HG02759 (cell line): ENCODE measurements around the gene NFIA.

Experiments
- ATAC-seq: cut with Tn5 transposase; IDR thresholded peaks from one replicate; pipeline ENCODE4 v1.9.1; 2021; ENCODE audit warnings: mild to moderate bottlenecking, moderate library complexity; ENCODE audit not compliant: unreplicated experiment

NFIA gene

DNA sequence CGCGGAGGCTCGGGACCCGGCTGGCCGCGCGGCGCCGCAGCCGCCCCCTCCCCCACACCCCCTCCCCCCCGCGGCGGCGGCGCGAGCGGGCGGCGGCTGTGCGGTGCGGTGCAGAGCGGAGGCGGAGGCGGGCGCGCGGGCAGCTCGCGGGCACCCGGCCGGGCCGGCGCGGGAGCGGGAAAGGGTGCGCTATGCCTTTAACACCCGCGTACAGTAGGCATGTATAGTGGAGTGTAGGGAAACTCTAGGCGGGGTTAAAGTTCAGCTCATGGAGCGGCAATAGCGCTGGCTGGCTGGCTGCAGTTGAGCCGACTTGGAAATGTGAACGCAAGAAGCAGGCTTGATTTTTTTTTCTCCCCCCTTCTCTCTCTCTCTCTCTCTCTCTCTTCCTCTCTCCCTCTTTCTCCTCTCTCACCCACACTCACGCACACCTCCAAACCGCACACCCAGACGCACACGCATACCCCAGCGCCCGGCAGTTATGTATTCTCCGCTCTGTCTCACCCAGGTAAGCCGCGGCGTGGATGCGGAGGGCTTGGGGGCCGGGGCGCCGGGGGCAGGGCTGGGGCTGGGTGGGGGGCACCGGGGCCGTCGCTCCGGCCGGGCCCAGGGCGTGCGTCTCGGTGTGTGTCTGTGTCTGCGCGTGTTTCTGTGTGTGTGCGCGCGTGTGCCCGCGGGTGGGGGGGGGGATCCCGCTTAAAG is at the start of gene NFIA:
Gene NFIA (plus strand): TSS at position 251 of the 702 bp plus-strand sequence.
- ATAC-seq: no peak

- ATAC-seq: no peak
Observed at GRCh38 chr1:61035880-61036279, 46.5 kb upstream of the NFIA start.

DNA sequence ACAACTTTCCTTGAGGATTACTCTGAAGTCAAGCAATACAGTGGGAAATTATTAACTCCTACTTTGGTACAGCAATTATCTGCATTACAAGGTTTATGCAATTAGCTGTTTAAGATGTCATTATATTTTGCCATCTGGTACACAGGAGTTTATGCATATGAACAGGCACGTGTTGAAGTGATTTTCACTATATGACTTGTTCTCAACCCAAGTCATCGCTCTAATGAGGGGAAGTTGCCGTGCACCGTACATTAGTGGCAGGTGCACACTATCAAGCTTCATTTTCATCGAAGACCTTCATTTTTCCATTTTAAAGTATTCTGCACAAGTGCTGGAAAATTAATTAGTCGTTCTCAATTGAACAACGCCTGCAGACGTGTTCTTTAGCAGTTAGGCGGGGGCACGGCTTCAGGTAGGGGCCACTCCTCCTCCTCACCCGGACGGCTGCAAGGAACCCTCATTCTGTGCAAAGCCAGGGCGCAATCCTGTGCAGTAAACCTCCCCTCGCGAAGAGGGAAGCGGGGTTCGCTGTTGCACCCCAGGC is 39.8 kb upstream of the NFIA start:
- ATAC-seq: no peak

DNA sequence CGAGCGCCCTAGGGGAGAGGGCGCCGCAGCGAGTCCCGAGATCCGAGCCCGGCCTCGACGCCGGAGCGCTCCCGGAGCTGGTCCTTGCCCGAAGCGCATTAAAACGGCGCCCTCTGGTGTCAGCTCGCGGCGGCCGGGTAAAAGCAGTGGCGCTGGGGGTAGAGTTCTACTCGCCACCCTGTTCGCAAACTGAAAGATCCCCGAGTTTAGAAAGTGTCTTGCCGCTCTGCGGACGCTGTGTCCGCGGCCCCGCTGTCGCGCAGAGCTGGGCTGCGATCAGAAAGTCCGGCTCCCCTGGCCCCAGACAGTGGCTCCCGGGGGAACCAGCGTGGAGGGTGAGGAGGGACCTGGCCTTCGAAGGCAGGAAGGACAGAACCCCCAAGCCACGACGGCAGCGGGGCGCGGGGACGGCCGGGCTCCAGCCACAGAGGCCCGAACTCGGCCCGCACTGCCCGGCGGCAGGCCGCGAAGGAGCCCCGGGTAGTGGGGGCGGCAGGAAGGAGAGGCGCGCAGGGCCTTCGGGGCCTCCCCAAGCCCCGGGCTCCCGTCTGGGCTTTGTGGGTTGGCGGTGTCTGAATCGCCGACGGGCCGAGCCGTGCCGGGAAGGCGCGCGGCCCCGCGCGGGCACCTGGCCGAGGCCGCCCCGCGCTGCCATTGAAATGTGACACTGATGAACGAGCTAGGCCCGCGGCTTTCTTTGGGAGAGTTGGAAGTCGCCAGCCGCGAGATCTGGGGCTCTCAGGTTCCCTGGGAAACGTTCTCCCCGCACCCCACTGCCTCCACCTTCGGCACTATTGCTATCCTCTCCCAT is 39.1 kb upstream of the NFIA start:
- peak; percentile 82 for ATAC-seq

GRCh38 chr1:61046434-61046833 is 35.9 kb upstream of the NFIA start:
- no peak for ATAC-seq

GRCh38 chr1:61047061-61047460 is 35.3 kb upstream of the NFIA start:
- no peak for ATAC-seq

DNA sequence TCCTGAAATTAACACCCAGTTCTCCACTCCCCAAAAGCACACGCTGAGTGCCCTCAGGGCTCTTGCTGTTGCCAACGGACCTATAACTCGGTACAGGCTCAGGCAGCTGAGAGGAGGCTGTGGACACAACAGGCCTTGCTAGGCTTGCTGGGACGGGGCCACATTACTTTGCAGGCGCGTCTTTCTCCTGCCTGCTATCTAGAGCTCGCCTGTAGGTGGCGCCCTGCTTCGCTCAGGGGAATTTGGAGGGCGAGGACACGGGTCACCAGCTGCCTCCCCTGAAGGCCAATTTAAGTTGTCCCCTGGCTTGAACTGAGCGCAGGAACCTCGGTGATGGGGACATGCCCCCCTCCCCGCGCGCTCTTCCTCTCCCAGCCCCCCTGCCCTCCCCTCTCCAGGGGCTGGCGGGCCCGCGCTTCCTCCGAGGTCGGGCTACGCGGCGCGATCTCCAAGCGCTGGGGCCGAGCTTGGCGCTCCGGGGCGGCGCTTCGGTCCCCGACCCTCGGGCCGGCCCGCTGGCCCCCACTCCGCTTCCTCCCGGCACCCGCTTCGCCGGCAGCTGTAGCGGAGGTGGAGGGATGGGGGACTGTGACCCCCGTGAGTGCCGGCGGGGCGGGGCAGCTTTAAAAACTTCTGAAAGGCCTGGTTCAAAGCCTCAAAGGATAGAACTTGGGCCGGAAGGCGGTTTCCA is 32.4 kb upstream of the NFIA start:
- ATAC-seq: peak; percentile 84

- ATAC-seq: peak; percentile 19
Observed at GRCh38 chr1:61050541-61051442, 31.6 kb upstream of the NFIA start.

GRCh38 chr1:61051443-61051718 is 31.0 kb upstream of the NFIA start:
- ATAC-seq: no peak

DNA sequence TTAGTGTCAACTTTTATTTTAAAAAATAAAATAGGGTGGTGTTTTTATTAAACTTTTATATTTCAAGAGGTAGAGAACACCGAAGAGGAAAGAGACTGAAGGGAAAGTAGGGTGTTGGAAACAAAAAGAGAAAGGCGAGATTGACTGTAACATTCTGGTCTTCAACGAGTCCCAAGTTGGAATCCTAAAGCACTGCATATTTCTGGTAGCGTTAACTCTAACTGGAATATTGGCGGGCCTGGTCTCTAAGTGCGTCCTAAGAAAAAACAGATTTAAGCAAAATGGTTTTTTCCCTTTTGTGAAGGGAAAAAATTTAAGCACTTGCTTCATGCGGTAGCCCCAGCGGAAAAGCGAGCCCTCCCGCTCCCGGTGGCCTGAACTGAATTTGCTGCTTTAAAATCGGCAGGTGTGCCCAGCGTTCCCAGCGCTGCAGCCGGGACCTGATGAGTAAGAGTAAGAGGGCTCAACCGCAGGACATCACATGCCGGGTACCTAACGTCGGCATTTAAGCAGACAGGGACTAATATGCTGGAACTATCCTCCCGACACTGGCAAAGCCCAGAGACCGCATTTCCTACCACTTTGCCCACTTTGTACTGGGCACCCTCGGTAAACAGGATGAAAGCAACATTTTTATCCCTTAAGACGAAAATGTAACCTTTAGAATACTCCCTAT is 30.5 kb upstream of the NFIA start:
- no peak for ATAC-seq

DNA sequence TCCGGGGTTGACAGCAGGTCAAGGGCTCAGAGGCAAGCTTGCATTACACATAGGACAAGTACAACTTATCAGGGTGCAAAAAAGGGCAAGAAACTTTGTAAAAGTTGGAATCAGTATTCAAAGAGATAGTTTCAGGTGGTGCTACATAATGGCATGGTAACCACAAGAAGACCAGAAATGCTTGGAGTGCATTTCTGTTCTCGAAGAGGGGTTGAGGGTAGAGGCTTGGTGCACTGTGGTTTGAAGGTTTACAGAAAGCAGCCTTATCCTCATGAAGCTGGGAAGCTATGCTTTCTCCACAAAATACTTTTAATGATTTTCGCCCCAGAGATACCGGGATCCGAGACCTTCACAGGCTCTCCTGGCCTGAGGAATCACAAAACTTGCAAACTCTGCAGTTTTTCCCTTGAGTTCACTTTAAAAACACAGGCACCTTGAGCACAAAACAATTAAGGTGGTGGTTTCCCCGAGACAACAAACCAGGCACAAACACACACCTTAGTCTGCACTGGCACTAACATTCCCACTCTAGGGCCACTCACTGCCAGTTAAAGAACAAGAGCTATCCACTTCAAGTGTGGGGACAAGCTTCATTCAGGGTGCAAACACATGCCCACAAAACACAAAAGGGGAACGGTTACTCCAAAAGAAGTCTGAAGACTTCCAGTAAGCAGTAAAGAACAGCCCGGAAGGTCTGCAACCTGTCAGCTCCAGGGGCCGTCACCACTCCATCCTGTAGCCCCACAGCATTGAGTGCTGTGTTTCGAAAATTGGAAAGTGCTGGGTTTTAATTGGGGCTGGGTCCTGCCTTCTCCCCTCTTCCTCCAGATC is 29.8 kb upstream of the NFIA start:
- no peak for ATAC-seq

- ATAC-seq: no peak
Observed at GRCh38 chr1:61053226-61053711, 29.1 kb upstream of the NFIA start.

- no peak for ATAC-seq
Observed at GRCh38 chr1:61053712-61054600, 28.4 kb upstream of the NFIA start.

- ATAC-seq: no peak
Observed at GRCh38 chr1:61054601-61054993, 27.8 kb upstream of the NFIA start.

GRCh38 chr1:61055110-61055614 is 27.2 kb upstream of the NFIA start:
- no peak for ATAC-seq

- no peak for ATAC-seq
Observed at GRCh38 chr1:61056196-61056572, 26.2 kb upstream of the NFIA start.

DNA sequence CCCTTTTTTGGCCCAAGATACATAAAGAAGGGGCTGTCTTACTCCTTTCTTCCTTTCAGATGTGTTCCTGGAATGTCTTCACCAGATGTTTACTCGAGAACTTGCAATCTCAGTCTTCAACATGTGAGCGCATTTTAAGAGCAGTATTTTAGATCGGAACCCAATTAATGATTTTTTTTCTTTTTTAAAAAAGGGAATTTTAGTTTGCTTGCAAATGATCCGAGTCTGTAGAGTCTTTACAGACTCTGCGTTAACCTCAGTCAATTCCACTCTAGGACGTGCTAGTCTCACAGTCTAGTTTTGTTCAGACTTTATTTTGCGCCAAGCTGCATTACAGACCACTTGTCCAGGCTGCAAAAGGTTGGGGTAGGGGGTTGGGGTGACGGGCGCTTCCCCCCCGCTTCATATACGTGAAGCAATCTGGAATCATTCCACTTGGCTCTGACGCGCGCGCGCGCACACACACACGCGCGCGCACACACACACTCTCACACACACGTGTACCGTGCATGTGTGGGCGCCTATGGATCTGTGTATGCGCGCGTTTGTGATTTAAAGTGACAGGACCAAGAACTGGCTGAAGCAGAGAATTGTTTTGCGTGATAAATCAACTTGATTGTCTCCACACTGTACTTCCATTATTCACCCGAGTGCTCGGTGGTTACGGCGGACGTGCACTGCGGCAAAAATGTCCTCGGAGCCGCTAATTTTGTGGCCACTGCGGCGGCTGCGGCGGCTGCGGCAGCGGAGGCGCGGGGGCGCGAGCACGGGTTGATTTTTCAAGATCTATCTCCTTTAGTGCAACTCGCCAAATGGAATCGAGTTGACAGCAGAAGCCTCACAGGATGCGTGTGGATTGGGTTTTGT is 25.6 kb upstream of the NFIA start:
- ATAC-seq: no peak
